ENCODE results near the gene IGF1.

The IGF1 gene

DNA sequence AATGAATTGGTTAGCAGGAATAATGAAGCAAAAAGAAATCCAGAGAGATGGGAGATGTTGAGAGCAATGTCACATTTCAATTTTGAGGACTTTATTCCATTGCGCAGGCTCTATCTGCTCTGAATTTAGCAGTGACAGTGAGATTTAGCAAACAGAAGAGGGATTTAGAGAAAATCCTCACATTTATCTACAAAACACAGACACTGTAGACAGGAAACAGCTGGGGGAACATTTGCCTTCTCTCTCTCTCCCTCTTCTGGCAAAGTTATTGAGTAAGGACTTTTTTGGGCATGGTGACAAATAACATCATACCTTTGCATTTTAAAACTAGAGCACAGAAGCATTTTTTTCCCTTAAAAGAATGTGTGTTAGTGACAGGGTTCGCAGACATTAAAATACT is at the start of gene IGF1:
Gene IGF1, minus strand, starts transcription at position 158 of the 400 bp plus-strand sequence. CDS start 182 bp downstream, outside the sequence.
- DNase-seq (ENCODE audit: low read depth, low spot score), result no peak

- no peak for DNase-seq (ENCODE audit: low read depth, low spot score)
Observed at GRCh38 chr12:102528111-102528510, 47.7 kb upstream of the IGF1 start.

- DNase-seq (ENCODE audit: low read depth, low spot score), result no peak
Observed at GRCh38 chr12:102527171-102527720, 46.9 kb upstream of the IGF1 start.

DNA sequence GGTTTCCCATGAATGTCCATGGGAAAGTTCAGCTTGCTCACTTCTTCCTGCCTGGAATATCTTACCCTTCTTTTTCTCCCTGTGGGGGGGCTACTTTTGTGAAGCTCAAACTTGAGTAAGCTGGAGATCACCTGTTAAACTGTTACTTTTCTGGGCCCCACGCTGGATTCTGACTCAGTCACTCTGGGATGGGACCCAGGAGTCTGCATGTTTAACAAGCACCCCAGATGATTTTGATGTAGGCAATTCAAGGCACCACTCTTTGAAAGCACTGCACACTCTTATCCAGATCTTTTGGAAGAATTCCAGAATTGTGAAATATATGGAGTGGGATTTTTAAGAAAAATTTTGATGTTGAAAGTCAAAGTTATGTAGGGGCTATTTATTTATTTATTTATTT is 46.3 kb upstream of the IGF1 start:
- DNase-seq (ENCODE audit: low read depth, low spot score), result no peak

DNA sequence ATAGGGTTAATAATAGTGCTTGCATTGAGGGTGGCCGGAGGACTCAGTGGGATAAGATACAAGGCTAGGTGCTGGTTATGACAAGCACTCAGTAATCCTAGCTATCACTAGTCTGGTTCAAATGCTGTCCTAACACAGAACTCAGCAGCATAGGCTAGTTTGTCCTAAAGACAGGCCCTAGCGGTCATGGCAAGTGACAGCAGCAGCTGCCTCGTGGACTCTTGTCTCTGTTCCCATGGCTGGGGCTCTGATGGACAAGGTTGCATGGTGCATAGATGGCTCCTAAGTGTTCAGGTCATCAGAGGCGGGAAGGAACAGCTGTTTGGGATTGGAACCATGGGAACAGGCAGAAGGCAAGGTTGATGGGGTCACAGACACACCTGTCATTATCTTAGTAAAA is 42.4 kb upstream of the IGF1 start:
- no peak for DNase-seq (ENCODE audit: low read depth, low spot score)

GRCh38 chr12:102521662-102522277 is 41.4 kb upstream of the IGF1 start:
- DNase-seq (ENCODE audit: low read depth, low spot score), result no peak

- no peak for DNase-seq (ENCODE audit: low read depth, low spot score)
Observed at GRCh38 chr12:102518871-102519270, 38.5 kb upstream of the IGF1 start.

DNA sequence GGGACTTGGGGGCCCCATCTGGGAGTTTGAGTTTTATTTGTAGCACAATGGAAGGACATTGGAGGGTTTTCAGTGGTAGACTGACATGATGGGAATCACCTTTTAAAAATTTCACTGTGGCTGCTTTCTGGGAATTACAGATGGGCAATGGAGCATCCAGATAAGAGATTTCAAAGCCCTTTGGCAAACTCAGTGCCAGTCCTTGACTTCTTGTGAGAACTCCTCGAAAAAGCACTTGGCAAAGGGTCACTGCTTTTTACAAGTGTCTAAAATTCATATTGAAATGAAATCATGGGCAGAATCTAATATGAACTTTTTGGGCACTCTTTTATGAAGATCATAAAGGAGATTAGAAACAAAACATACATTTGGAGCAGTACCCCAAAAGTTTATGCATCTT is 34.3 kb upstream of the IGF1 start:
- DNase-seq (ENCODE audit: low read depth, low spot score), result no peak

GRCh38 chr12:102513739-102514138 is 33.4 kb upstream of the IGF1 start:
- no peak for DNase-seq (ENCODE audit: low read depth, low spot score)

DNA sequence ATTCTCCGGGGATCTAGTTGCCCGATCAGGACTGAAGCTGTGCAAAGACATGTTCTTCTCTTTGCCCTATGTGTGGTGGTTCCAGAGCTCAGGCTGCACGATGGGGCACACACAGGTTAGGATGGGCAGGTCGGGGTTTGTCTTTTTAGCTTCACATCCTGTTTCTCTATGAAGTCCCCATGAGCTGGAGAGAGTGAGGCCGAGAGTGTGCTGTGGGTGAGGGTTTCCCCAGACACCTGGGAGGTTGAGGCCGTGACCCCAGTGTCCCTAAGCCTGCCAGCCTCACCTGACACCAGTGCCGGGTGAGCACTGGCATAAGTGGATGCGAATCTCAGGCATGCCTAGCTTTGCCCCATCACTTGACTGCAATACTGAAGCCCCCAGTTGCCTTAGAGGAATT is 32.9 kb upstream of the IGF1 start:
- no peak for DNase-seq (ENCODE audit: low read depth, low spot score)

GRCh38 chr12:102512523-102512922 is 32.2 kb upstream of the IGF1 start:
- DNase-seq (ENCODE audit: low read depth, low spot score), result no peak

DNA sequence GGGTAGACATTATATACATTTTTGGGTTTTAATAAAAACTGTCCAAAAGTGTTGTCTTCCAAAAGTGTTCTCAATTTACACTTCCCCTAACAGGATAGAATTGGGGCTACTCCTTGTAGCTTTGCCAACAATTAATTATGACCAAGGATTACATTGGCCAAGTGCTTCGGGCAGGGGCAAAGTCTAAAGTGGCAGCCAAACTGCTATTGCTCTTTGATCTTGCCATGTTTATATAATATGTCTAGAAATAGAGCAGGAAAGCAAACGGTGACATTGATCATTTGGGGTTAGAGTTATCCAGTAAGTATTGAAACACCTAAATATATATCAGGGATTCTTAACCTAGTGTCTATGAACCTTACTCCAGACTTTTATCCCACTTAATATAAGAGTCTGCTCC is 31.2 kb upstream of the IGF1 start:
- no peak for DNase-seq (ENCODE audit: low read depth, low spot score)

DNA sequence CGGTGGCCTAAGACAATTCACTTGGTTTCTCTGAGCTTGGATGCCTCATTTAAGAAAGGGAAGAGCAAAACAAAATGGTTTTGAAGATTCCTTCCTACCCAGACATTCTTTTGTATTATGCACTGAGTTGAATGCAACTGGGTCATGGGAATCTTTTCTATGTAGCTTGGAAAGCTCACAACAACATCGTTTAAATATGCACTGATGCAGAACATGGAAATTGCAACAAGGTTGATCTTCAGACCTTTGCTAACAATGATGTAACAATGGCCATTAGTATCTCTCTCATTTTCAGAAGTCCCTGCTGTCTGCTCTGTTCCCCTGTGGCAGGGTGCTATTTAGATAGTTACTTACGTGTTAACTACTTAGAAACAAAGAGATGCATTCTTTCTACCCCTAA is 30.1 kb upstream of the IGF1 start:
- no peak for DNase-seq (ENCODE audit: low read depth, low spot score)

DNA sequence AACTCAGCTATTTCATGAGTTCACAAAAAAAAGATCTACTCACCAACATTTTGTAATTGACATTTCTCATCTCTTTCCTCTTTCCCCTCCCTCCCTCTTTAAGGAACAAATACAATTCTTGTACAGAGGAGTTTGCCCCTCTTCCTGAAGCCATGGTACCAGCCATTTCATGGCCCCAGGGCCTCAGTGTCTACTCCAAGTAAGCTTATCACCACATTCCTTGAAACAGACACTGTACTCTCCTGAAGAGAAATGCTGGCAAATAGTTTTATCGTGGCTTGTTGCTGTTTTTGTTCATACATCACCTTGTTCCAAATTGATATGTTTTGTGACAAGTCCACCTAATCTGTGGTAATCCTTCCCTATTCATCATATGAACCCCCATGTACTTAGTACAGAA is 29.7 kb upstream of the IGF1 start:
- DNase-seq (ENCODE audit: low read depth, low spot score), result no peak

DNA sequence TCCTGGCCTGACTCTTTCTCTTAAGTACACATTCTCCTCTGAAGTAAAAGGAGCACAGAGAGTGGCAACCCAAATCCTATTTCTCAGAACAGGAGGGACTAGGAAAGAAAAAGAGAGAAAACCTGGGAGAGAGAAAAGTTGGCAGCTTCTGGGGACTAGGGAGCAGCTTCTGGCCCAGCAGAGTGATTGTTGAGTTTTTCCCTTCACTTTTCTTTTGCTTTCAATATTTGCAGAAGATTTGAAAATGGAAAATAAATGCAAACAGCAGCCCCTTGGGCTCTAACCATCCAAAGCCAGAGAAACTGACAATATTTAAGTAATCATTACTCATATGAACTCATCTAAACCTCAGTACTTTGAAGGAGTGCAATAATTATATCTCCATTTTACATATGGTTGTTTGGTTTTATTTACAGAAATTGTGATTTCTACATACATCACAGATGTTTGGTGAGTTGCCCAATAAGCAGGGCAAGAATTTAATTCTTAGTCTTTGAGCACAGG is 28.8 kb upstream of the IGF1 start:
- DNase-seq (ENCODE audit: low read depth, low spot score), result no peak

DNA sequence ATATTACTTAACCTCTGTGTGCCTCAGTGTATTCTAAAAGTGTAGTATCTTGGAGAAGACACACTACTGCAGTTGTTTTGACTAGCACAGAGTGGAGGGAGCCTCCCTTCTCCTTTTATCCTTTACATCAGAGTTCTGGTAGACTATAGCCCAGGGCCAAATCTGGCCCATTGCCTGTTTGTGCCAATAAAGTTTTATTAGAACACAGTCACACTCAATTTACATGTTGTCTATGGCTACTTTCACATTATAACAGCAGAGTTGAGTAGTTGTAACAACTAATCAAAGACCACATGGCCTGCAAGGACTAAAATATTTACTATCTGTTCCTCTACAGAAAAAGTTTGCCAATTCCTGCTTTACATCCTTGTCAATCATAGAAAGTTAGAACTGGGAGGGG is 27.7 kb upstream of the IGF1 start:
- DNase-seq (ENCODE audit: low read depth, low spot score), result no peak

DNA sequence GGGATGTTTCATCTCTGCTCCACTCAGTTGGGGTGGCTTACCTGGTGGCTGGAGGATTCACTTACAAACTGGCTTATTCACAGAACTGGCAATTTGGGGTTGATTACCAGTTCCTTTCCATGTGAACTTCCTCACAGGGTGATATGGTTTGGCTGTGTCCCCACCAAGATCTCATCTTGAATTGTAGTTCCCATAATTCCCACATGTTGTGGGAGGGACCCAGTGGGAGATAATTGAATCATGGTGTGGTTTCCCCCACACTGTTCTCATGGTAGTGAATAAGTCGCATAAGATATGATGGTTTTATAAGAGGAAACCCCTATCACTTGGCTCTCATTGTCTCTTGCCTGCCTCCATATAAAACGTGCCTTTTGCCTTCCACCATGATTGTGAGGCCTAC is 26.9 kb upstream of the IGF1 start:
- DNase-seq (ENCODE audit: low read depth, low spot score), result no peak

DNA sequence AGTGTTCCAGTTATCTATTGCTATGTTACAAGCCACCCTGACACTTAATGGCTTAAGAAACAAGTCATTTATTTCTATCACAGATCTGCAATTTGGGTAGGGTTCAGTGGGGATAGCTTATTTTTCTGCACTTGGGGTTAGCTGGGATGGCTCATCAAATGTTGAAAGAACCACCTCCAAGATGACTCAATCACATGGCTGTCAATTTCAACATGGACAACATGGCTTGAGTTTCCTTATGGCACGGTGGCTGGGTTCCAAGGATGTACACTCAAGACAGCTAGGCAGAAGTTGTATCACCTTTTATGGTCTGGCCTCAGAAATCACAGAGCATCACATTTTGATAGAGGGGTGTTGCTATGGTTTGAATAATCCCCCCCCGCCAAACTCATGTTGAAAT is 24.5 kb upstream of the IGF1 start:
- DNase-seq (ENCODE audit: low read depth, low spot score), result no peak

DNA sequence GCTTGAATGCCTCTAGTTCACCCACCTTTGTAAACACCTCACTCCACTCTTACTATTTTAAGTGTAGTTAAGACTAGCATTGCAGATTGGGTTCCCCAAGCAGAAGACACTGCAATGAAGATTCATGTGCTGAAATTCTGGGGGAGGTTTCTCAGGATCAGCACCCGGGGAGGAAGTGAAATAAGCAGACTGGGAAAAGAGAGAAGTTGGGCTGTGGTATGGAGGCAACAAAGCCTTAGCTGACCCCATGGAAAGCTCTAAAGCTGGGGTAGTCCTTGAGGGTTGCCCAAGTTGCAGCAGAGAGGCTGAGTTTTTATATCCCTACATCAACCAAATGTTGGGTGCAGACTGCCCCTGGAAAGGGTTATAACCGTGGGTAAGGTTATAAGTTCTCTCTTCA is 23.9 kb upstream of the IGF1 start:
- no peak for DNase-seq (ENCODE audit: low read depth, low spot score)

DNA sequence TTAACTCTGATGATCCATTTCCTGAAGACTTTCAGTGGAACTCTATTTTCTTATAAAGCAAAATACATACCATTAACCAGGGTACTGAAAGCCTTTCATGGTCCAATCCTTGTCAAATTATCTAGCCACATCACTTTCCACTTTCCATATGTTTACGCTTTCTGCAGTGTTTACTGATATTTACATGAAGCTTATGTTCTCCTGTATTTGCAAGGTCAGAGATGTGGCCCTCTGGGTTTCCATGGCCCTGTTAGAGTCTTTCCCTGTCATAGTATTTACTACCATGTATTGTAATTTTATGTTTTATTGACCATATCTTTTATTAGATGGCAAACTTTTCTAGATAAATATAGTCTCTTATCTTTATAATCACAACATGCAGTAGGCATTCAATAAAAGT is 23.5 kb upstream of the IGF1 start:
- no peak for DNase-seq (ENCODE audit: low read depth, low spot score)

GRCh38 chr12:102503056-102503681 is 22.8 kb upstream of the IGF1 start:
- DNase-seq (ENCODE audit: low read depth, low spot score), result no peak

GRCh38 chr12:102501773-102502172 is 21.4 kb upstream of the IGF1 start:
- DNase-seq (ENCODE audit: low read depth, low spot score), result no peak

DNA sequence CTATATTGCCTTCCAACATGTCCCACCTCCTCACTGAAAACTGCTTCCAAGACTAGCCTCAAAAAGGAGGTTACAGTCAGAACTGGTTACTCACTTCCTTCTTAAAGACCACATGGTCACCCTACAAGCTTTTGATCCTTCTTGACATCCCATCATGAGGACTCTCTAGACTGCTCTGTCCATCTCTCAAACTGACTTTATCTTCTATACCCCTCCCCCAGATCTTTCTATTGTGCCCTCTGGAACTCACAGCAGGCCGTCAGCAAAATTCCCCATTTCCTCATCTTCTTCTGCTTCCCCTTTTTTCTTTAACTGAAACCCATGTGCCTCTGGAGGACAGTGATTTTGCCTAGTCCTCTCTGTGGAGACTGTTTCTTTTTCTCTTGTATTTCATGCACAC is 18.1 kb upstream of the IGF1 start:
- no peak for DNase-seq (ENCODE audit: low read depth, low spot score)

Data from iPS DF 19.7 (cell line).